GM12878 (cell line): ENCODE results near the gene LRP1B. TPM values are rescaled to one million over a fixed set of nuclear protein-coding genes. Genes with fewer than 3 reads are reported as not detected.

Experiments used
- ATAC-seq: fragments of 200-7000 bp; cut with Tn5 transposase; 3 replicates; pipeline ENCODE4 v1.9.1; 2020; ENCODE audit warnings: mild to moderate bottlenecking, moderate library complexity
- BruUV-seq: library from RNA; stranded (reverse); fragments of 400-500 nt; replicated peaks from 2 replicates; lab custom pipeline; 2021; lab: Mats Ljungman, UMichigan
- CTCF ChIA-PET: fragments of 300-600 bp; sonication (Branson Sonifier 250); formaldehyde crosslinking; extraction: SDS; loops from one replicate; lab custom pipeline; 2021; ENCODE audit warnings: inconsistent platforms; lab: Yijun Ruan, JAX
- POLR2A ChIA-PET: fragments of 350-600 bp; formaldehyde crosslinking; extraction: SDS; loops from one replicate; lab custom pipeline; 2021; ENCODE audit warnings: inconsistent platforms; lab: Charles Lee
- RAD21 ChIA-PET: fragments of 300-600 bp; sonication (Branson Sonifier 250); formaldehyde crosslinking; loops from one replicate; lab custom pipeline; 2023; ENCODE audit warnings: antibody characterized with exemption; ENCODE audit not compliant: unreplicated experiment; lab: Charles Lee
- SMC1A ChIA-PET: fragments of 300-600 bp; sonication (Branson Sonifier 250); formaldehyde crosslinking; loops from one replicate; lab custom pipeline; 2023; ENCODE audit not compliant: unreplicated experiment, uncharacterized antibody; lab: Charles Lee
- DNase-seq: peaks from one replicate; pipeline ENCODE4 v3.0.0-alpha.2; 2011; ENCODE audit warnings: low read depth, low spot score
- FAIRE-seq: peaks from 3 replicates; lab custom pipeline; 2011; peaks lifted over from hg19 to GRCh38; lab: Jason Lieb, UNC
- H2AFZ ChIP-seq: 2 replicates; pipeline ENCODE4 v1.6.0; 2011; ENCODE audit warnings: low read depth, low read length, control low read depth; ENCODE audit not compliant: control insufficient read depth
- H3K27ac ChIP-seq: 2 replicates; pipeline ENCODE4 v1.5.1; 2011; ENCODE audit warnings: control low read depth; ENCODE audit not compliant: control insufficient read depth, insufficient read depth
- H3K27me3 ChIP-seq, 2 experiments: replicated peaks in 1 of 2; 2 replicates each; pipeline versions ENCODE4 v1.6.0 to v1.6.1; 2011; ENCODE audit warnings: low read length in 1 of 2; ENCODE audit not compliant: control insufficient read depth in 2 of 2, insufficient read depth in 2 of 2
- H3K36me3 ChIP-seq, 2 experiments: 2 replicates each; pipeline ENCODE4 v1.5.1; 2011; ENCODE audit warnings: low read length in 1 of 2; ENCODE audit not compliant: control insufficient read depth in 2 of 2, insufficient read depth in 2 of 2
- H3K4me1 ChIP-seq: 2 replicates; pipeline ENCODE4 v1.6.1; 2011; ENCODE audit warnings: mild to moderate bottlenecking, low read length, moderate library complexity, mixed read lengths; ENCODE audit not compliant: control insufficient read depth, insufficient read depth
- H3K4me2 ChIP-seq: 2 replicates; pipeline ENCODE4 v1.6.0; 2011; ENCODE audit warnings: control low read depth; ENCODE audit not compliant: control insufficient read depth, insufficient read depth
- H3K4me3 ChIP-seq: fragments of 200-600 bp; sonication (generic); 2 replicates; pipeline ENCODE4 v1.5.1; 2016
- H3K79me2 ChIP-seq: 2 replicates; pipeline ENCODE4 v1.6.0; 2011; ENCODE audit warnings: low read length; ENCODE audit not compliant: control insufficient read depth, insufficient read depth
- H3K9ac ChIP-seq: 2 replicates; pipeline ENCODE4 v1.8.0; 2011; ENCODE audit warnings: low read length, control low read depth, mixed read lengths; ENCODE audit not compliant: control insufficient read depth, insufficient read depth
- H3K9me3 ChIP-seq: replicated peaks from 3 replicates; pipeline ENCODE4 v1.5.1; 2011; ENCODE audit warnings: mild to moderate bottlenecking, low read length; ENCODE audit not compliant: control insufficient read depth, insufficient read depth
- H4K20me1 ChIP-seq: 2 replicates; pipeline ENCODE4 v1.6.0; 2011; ENCODE audit not compliant: control insufficient read depth, insufficient read depth
- ATF7 ChIP-seq: fragments of 450-650 bp; IDR thresholded peaks from 2 replicates; pipeline ENCODE4 v1.6.1; 2016; ENCODE audit warnings: low read depth, mild to moderate bottlenecking
- CHD4 ChIP-seq: fragments of 200-600 bp; sonication (generic); IDR thresholded peaks from 2 replicates; pipeline ENCODE4 v1.6.1; 2016; ENCODE audit warnings: mild to moderate bottlenecking
- DPF2 ChIP-seq: fragments of 450-650 bp; IDR thresholded peaks from 2 replicates; pipeline ENCODE4 v1.6.1; 2017; ENCODE audit warnings: mild to moderate bottlenecking
- EP300 ChIP-seq, 2 experiments: fragments of 150-350 bp in 1 of 2; IDR thresholded peaks; 2 replicates each; pipeline ENCODE4 v1.6.1; 2011 to 2012; ENCODE audit warnings: low read depth in 2 of 2, low read length in 2 of 2, borderline replicate concordance in 1 of 2, improper control_type of control experiment in 1 of 2, inconsistent platforms in 1 of 2; ENCODE audit not compliant: control insufficient read depth in 1 of 2
- FOXK2 ChIP-seq: fragments of 450-650 bp; IDR thresholded peaks from 2 replicates; pipeline ENCODE4 v1.6.1; 2017; ENCODE audit warnings: mild to moderate bottlenecking, moderate library complexity
- GABPA ChIP-seq: IDR thresholded peaks from 2 replicates; pipeline ENCODE4 v1.6.1; 2014; ENCODE audit warnings: antibody characterized with exemption, low read depth, mild to moderate bottlenecking, inconsistent platforms
- JUNB ChIP-seq: IDR thresholded peaks from 2 replicates; pipeline ENCODE4 v1.6.1; 2016; ENCODE audit warnings: antibody characterized with exemption, mild to moderate bottlenecking
- NFYA ChIP-seq: IDR thresholded peaks from 2 replicates; pipeline ENCODE4 v1.6.1; 2011; ENCODE audit warnings: low read depth, mild to moderate bottlenecking, low read length, improper control_type of control experiment, borderline replicate concordance
- RFX5 ChIP-seq: IDR thresholded peaks from 2 replicates; pipeline ENCODE4 v1.6.1; 2011; ENCODE audit warnings: low read depth, low read length, improper control_type of control experiment
- ZNF207 ChIP-seq: fragments of 450-650 bp; IDR thresholded peaks from 2 replicates; pipeline ENCODE4 v1.6.1; 2014; ENCODE audit warnings: antibody characterized with exemption, mild to moderate bottlenecking, borderline replicate concordance
- ZNF24 ChIP-seq: fragments of 450-650 bp; IDR thresholded peaks from 2 replicates; pipeline ENCODE4 v1.6.1; 2017; ENCODE audit warnings: antibody characterized with exemption, mild to moderate bottlenecking
- ZNF592 ChIP-seq: fragments of 450-650 bp; IDR thresholded peaks from 2 replicates; pipeline ENCODE4 v1.6.1; 2017; ENCODE audit warnings: mild to moderate bottlenecking, moderate library complexity
- WGBS: methylation state at CpG from one replicate; pipeline ENCODE4 v1.1.6; 2016; ENCODE audit warnings: low lambda C conversion rate; ENCODE audit not compliant: insufficient replicate concordance, insufficient coverage; ENCODE audit errors: missing lambda C conversion rate; 5-methylcytosine and 5-hydroxymethylcytosine counted together
- in situ Hi-C: fragments of 300-500 bp; cut with MboI; formaldehyde crosslinking; loops from 9 replicates; pipeline ENCODE4 v1.14.3; 2018; ENCODE audit warnings: mixed read lengths
- intact Hi-C: fragments of 100-400 bp; cut with micrococcal nuclease; formaldehyde crosslinking; loops from one replicate; pipeline ENCODE4 v1.14.2; 2022; ENCODE audit not compliant: unreplicated experiment
- polyA plus RNA-seq, 11 experiments: library from polyadenylated mRNA; depleted of rRNA in 4 of 11; unstranded in 6 of 11; stranded (reverse) in 5 of 11; fragments of >200 nt; fragmentation: Nextera tagmentation in 4 of 11; fragmentation: Illumina TruSeq in 1 of 11; extraction: Ambion mirVana in 4 of 11; extraction: Trizol in 1 of 11; gene quantifications; 1 replicate in 1 of 11; 2 replicates in 10 of 11; pipeline versions ENCODE4 v1.2.1 to v1.2.3, GENCODE V29; 2011 to 2016; ENCODE audit warnings: inconsistent platforms in 2 of 11, missing spikeins in 2 of 11, low read depth in 1 of 11
- total RNA-seq, 4 experiments: library from RNA; depleted of rRNA in 3 of 4; stranded (reverse); fragments of >200 nt in 3 of 4; fragmentation: Illumina TruSeq in 1 of 4; extraction: Trizol in 1 of 4; gene quantifications; 2 replicates each; pipeline versions ENCODE4 v1.2.1 to v1.2.3, GENCODE V29; 2013 to 2021
- TF ChIP-seq, protein P1 (sequence below): fragments of 450-650 bp; IDR thresholded peaks from 2 replicates; pipeline ENCODE4 v1.6.1; 2016; ENCODE audit warnings: mild to moderate bottlenecking

Gene LRP1B
- total and polyA plus RNA-seq, 10 of the 15 experiments (the other 5 are each of a cell fraction or from before 2014, with no cell fraction given), result under 0.01 to 0.06 (median 0.03) TPM; not detected in 5

DNA sequence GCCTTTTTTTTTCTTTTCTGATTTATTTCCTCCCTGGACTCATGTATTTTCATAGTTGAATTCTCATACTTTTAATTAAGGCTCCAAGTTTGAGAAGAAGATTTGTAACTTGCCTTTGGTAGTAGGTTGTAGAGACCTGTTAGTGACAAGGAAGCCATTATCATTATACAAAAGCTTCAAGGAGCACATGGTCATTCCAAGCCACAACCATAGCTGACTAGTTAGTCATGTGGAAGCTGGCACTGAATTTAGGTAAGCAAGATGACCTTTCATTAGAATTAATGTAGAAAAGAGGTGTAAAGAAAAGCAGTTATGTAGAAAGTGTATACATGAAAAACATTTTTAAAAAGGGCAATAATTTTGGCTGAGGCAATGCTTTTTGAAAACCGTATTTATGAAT, 89.7 kb downstream of the LRP1B start:
- H3K79me2 ChIP-seq, result no peaks in the 10 kb centered on the region
- no peaks in the 10 kb centered on the region for H3K4me1 ChIP-seq
- ChIA-PET SMC1A (interaction anchor here (0.7 to 1.3 kb wide), 2 partner anchors 10 to 41 kb away, joined by 3 to 4 read pairs; no protein-coding TSS in a partner anchor), CTCF (no interaction called here), RAD21 (no interaction called here), POLR2A (no interaction called here)
- ATAC-seq, result no peak
- no peaks in the 10 kb centered on the region for H4K20me1 ChIP-seq
- BruUV-seq, result no TSS peak
- H3K27me3 ChIP-seq, result no peaks in the 10 kb centered on the region
- in situ Hi-C loops, result no loop called here
- no peak for FAIRE-seq
- no peaks in the 10 kb centered on the region for H3K9me3 ChIP-seq
- no peak overlapping the region for H3K4me3 ChIP-seq
- H3K4me2 ChIP-seq, result no peak overlapping the region
- H3K9ac ChIP-seq, result no peak overlapping the region
- intact Hi-C loops, result no loop called here
- no peak for TF ChIP-seq RFX5
- TF ChIP-seq CHD4, result no peak
- TF ChIP-seq ZNF24, result no peak
- no peak overlapping the region for H3K27ac ChIP-seq
- H2AFZ ChIP-seq, result no peak overlapping the region
- DNase-seq, result no peak
- 0% methylated on average over 1 of the region's 1 CpG for WGBS
- no peaks in the 10 kb centered on the region for H3K36me3 ChIP-seq

- Histone ChIP-seq H4K20me1 (no peaks in the 10 kb centered on the region), H3K27ac (no peak overlapping the region), H3K27me3 (no peaks in the 10 kb centered on the region), H3K79me2 (no peaks in the 10 kb centered on the region), H3K4me3 (no peak overlapping the region), H3K4me2 (no peak overlapping the region), H2AFZ (no peak overlapping the region), H3K9me3 (no peaks in the 10 kb centered on the region), H3K9ac (no peak overlapping the region), H3K36me3 (no peaks in the 10 kb centered on the region), H3K4me1 (no peaks in the 10 kb centered on the region)
- FAIRE-seq (no peak), DNase-seq (no peak), ATAC-seq (no peak)
- ChIA-PET SMC1A (interaction anchor here (0.7 to 1.3 kb wide), 2 partner anchors 10 to 40 kb away, joined by 3 to 4 read pairs; no protein-coding TSS in a partner anchor), POLR2A (no interaction called here), RAD21 (no interaction called here), CTCF (no interaction called here)
- 0% methylated on average over 1 of the region's 1 CpG for whole genome bisulfite sequencing
- in situ Hi-C loops (no loop called here), intact Hi-C loops (no loop called here)
- no TSS peak for BruUV-seq
- TF ChIP-seq FOXK2 (no peak), ATF7 (no peak), JUNB (no peak), GABPA (no peak), EP300 (IDR thresholded peaks at IDR 0.05; ENCODE audit: borderline replicate concordance in 1 of 2, control insufficient read depth in 1 of 2, low read depth in 2 of 2, low read length in 2 of 2) (no peak), NFYA (no peak), DPF2 (no peak), ZNF207 (no peak), ZNF592 (no peak)
- TF ChIP-seq, protein P1, sequence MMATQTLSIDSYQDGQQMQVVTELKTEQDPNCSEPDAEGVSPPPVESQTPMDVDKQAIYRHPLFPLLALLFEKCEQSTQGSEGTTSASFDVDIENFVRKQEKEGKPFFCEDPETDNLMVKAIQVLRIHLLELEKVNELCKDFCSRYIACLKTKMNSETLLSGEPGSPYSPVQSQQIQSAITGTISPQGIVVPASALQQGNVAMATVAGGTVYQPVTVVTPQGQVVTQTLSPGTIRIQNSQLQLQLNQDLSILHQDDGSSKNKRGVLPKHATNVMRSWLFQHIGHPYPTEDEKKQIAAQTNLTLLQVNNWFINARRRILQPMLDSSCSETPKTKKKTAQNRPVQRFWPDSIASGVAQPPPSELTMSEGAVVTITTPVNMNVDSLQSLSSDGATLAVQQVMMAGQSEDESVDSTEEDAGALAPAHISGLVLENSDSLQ, result no peak
Measured at GRCh38 chr2:142040556-142040955, 90.3 kb downstream of the LRP1B start.
